ENCODE results near the gene SLC52A3. TPM values are rescaled to one million over a fixed set of nuclear protein-coding genes. Genes with fewer than 3 reads are reported as not detected.

Gene SLC52A3
- total and polyA plus RNA-seq, 12 donors, result 1.5 to 5.7 (median 2.7) TPM

GRCh38 chr20:719068-719467 is 49.2 kb downstream of the SLC52A3 start:
- Histone ChIP-seq H3K4me3 (no peak overlapping the region), H3K36me3 (no peaks in the 10 kb centered on the region), H3K27me3 (peaks cover 0 to 15% (median 0%) of the 10 kb centered on the region in 7 donors), H3K4me1 (peaks cover 0 to 3% (median 0%) of the 10 kb centered on the region in 9 donors), H3K9me3 (peaks cover 0 to 14% (median 3%) of the 10 kb centered on the region in 11 donors), H3K27ac (no peak overlapping the region)
- 81 to 92% methylated on average over 5 of the region's 5 CpGs for WGBS, 2 donors
- intact Hi-C loops (cut with DNase I), result no loop called here
- DNase-seq, result no peak
- ATAC-seq, result no peak
- TF ChIP-seq CTCF (IDR thresholded peaks at IDR 0.05), result no peak

- H3K4me3 ChIP-seq, result no peak overlapping the region
- peaks cover 0 to 6% (median 0%) of the 10 kb centered on the region in 7 donors for H3K27me3 ChIP-seq
- intact Hi-C loops (cut with DNase I), result no loop called here
- H3K9me3 ChIP-seq, result peaks cover 0 to 27% (median 6%) of the 10 kb centered on the region in 11 donors
- H3K4me1 ChIP-seq, result no peaks in the 10 kb centered on the region
- H3K27ac ChIP-seq, result no peak overlapping the region
- no peak for TF ChIP-seq CTCF (IDR thresholded peaks at IDR 0.05)
- 56 to 57% methylated on average over 5 of the region's 5 CpGs for WGBS, 2 donors
- ATAC-seq (no peak), DNase-seq (no peak)
- H3K36me3 ChIP-seq, result no peaks in the 10 kb centered on the region
Measured at GRCh38 chr20:717832-718231, 50.5 kb downstream of the SLC52A3 start.

- 77 to 82% methylated on average over 7 of the region's 7 CpGs for WGBS, 2 donors
- peaks cover 0 to 29% (median 6%) of the 10 kb centered on the region in 11 donors for H3K9me3 ChIP-seq
- H3K36me3 ChIP-seq, result no peaks in the 10 kb centered on the region
- no peak overlapping the region for H3K4me3 ChIP-seq
- ATAC-seq (no peak), DNase-seq (no peak)
- TF ChIP-seq CTCF (IDR thresholded peaks at IDR 0.05), result no peak
- H3K4me1 ChIP-seq, result no peaks in the 10 kb centered on the region
- H3K27ac ChIP-seq, result no peak overlapping the region
- H3K27me3 ChIP-seq, result peaks cover 0 to 6% (median 0%) of the 10 kb centered on the region in 7 donors
- intact Hi-C loops (cut with DNase I), result no loop called here
Measured at GRCh38 chr20:717271-717670, 51.0 kb downstream of the SLC52A3 start.

GRCh38 chr20:714453-714852 is 53.8 kb downstream of the SLC52A3 start:
- intact Hi-C loops (cut with DNase I), result no loop called here
- DNase-seq (no peak), ATAC-seq (no peak)
- H3K27me3 ChIP-seq, result peaks cover 0 to 32% (median 21%) of the 10 kb centered on the region in 7 donors
- H3K9me3 ChIP-seq, result peaks cover 0 to 24% (median 6%) of the 10 kb centered on the region in 11 donors
- H3K4me1 ChIP-seq, result peaks cover 0 to 4% (median under 1%) of the 10 kb centered on the region in 9 donors
- no peaks in the 10 kb centered on the region for H3K36me3 ChIP-seq
- H3K4me3 ChIP-seq, result no peak overlapping the region
- no peak overlapping the region for H3K27ac ChIP-seq
- TF ChIP-seq CTCF (IDR thresholded peaks at IDR 0.05), result no peak
- WGBS, 2 donors, result 81 to 87% methylated on average over 2 of the region's 2 CpGs

Data from heart right ventricle (tissue), 16 donors.